Neural progenitor cell (in vitro differentiated cells): Measurements from ENCODE around the gene BOC.

Source experiments
- CTCF ChIP-seq: fragments of 200-600 bp; sonication (generic); IDR thresholded peaks from 2 replicates; pipeline ENCODE4 v1.5.1; 2017; ENCODE audit warnings: antibody characterized with exemption, mild to moderate bottlenecking
- EZH2 ChIP-seq: fragments of 200-600 bp; sonication (generic); IDR thresholded peaks from 2 replicates; pipeline ENCODE4 v1.6.1; 2017; ENCODE audit warnings: antibody characterized with exemption, mild to moderate bottlenecking, moderate library complexity
- EZH2phosphoT487 ChIP-seq: fragments of 200-600 bp; sonication (generic); IDR thresholded peaks from 2 replicates; pipeline ENCODE4 v1.6.1; 2017; ENCODE audit warnings: antibody characterized with exemption

GRCh38 chr3:113221721-113222257 lies 10.4 kb downstream of the BOC start:
- no peak for TF ChIP-seq CTCF
- TF ChIP-seq EZH2phosphoT487 = no peak
- TF ChIP-seq EZH2 = no peak
